ENCODE results near the gene CYFIP2. TPM values are rescaled to one million over a fixed set of nuclear protein-coding genes. Genes with fewer than 3 reads are reported as not detected.

The CYFIP2 gene
- total RNA-seq, 1 donor from 2014 or later = 42.9 TPM

- peaks cover 1% of the 10 kb centered on the region for H3K27me3 Mint-ChIP-seq (ENCODE audit: unreplicated experiment)
- no peaks in the 10 kb centered on the region for H3K4me1 Mint-ChIP-seq (ENCODE audit: unreplicated experiment)
- H3K9me3 Mint-ChIP-seq (ENCODE audit: unreplicated experiment) = no peaks in the 10 kb centered on the region
- peaks cover 16% of the 10 kb centered on the region for H3K36me3 Mint-ChIP-seq (ENCODE audit: low read depth, unreplicated experiment)
- no peak overlapping the region for H3K4me3 Mint-ChIP-seq (ENCODE audit: unreplicated experiment)
- no peak for TF ChIP-seq CTCF (IDR thresholded peaks at IDR 0.05; ENCODE audit: unreplicated experiment)
- no peak overlapping the region for H3K27ac Mint-ChIP-seq (ENCODE audit: unreplicated experiment)
- no peak for DNase-seq (ENCODE audit: low spot score)
These were observed 35.1 kb downstream of the CYFIP2 start for GRCh38 chr5:157301066-157301465.

GRCh38 chr5:157303023-157303422, 37.1 kb downstream of the CYFIP2 start:
- no peak for DNase-seq (ENCODE audit: low spot score)
- H3K4me1 Mint-ChIP-seq (ENCODE audit: unreplicated experiment) = no peaks in the 10 kb centered on the region
- TF ChIP-seq CTCF (IDR thresholded peaks at IDR 0.05; ENCODE audit: unreplicated experiment) = no peak
- peaks cover 15% of the 10 kb centered on the region for H3K36me3 Mint-ChIP-seq (ENCODE audit: low read depth, unreplicated experiment)
- H3K9me3 Mint-ChIP-seq (ENCODE audit: unreplicated experiment) = no peaks in the 10 kb centered on the region
- H3K27ac Mint-ChIP-seq (ENCODE audit: unreplicated experiment) = no peak overlapping the region
- peaks cover 1% of the 10 kb centered on the region for H3K27me3 Mint-ChIP-seq (ENCODE audit: unreplicated experiment)
- no peak overlapping the region for H3K4me3 Mint-ChIP-seq (ENCODE audit: unreplicated experiment)

- peak; percentile 52 for DNase-seq (ENCODE audit: low spot score)
- no peaks in the 10 kb centered on the region for H3K9me3 Mint-ChIP-seq (ENCODE audit: unreplicated experiment)
- TF ChIP-seq CTCF (IDR thresholded peaks at IDR 0.05; ENCODE audit: unreplicated experiment) = no peak
- peaks cover 11% of the 10 kb centered on the region for H3K36me3 Mint-ChIP-seq (ENCODE audit: low read depth, unreplicated experiment)
- H3K27me3 Mint-ChIP-seq (ENCODE audit: unreplicated experiment) = peaks cover 1% of the 10 kb centered on the region
- H3K27ac Mint-ChIP-seq (ENCODE audit: unreplicated experiment) = no peak overlapping the region
- H3K4me1 Mint-ChIP-seq (ENCODE audit: unreplicated experiment) = no peaks in the 10 kb centered on the region
- H3K4me3 Mint-ChIP-seq (ENCODE audit: unreplicated experiment) = no peak overlapping the region
These were observed 37.9 kb downstream of the CYFIP2 start for GRCh38 chr5:157303667-157304327.

GRCh38 chr5:157306081-157306480, 40.2 kb downstream of the CYFIP2 start:
- Mint-ChIP-seq H3K4me1 (ENCODE audit: unreplicated experiment) (no peaks in the 10 kb centered on the region), H3K4me3 (ENCODE audit: unreplicated experiment) (no peak overlapping the region), H3K9me3 (ENCODE audit: unreplicated experiment) (no peaks in the 10 kb centered on the region), H3K27me3 (ENCODE audit: unreplicated experiment) (peaks cover 1% of the 10 kb centered on the region), H3K36me3 (ENCODE audit: low read depth, unreplicated experiment) (peaks cover 8% of the 10 kb centered on the region), H3K27ac (ENCODE audit: unreplicated experiment) (no peak overlapping the region)
- no peak for DNase-seq (ENCODE audit: low spot score)
- TF ChIP-seq CTCF (IDR thresholded peaks at IDR 0.05; ENCODE audit: unreplicated experiment) = no peak

GRCh38 chr5:157306692-157307471, 41.0 kb downstream of the CYFIP2 start:
- no peak for DNase-seq (ENCODE audit: low spot score)
- TF ChIP-seq CTCF (IDR thresholded peaks at IDR 0.05; ENCODE audit: unreplicated experiment) = no peak
- no peaks in the 10 kb centered on the region for H3K4me1 Mint-ChIP-seq (ENCODE audit: unreplicated experiment)
- H3K27ac Mint-ChIP-seq (ENCODE audit: unreplicated experiment) = no peak overlapping the region
- no peaks in the 10 kb centered on the region for H3K9me3 Mint-ChIP-seq (ENCODE audit: unreplicated experiment)
- peaks cover 8% of the 10 kb centered on the region for H3K36me3 Mint-ChIP-seq (ENCODE audit: low read depth, unreplicated experiment)
- H3K27me3 Mint-ChIP-seq (ENCODE audit: unreplicated experiment) = no peaks in the 10 kb centered on the region
- no peak overlapping the region for H3K4me3 Mint-ChIP-seq (ENCODE audit: unreplicated experiment)
